ENCODE measurements around the gene ELL2. TPM values are rescaled to one million over a fixed set of nuclear protein-coding genes. Genes with fewer than 3 reads are reported as not detected.

ELL2 gene
- total and polyA plus RNA-seq, 2 of the 13 experiments (the other 11 are each of a cell fraction or from before 2014, with no cell fraction given): 78.9 to 97.1 TPM

- TF ChIP-seq AKNA (CRISPR knock-in tag; IDR thresholded peaks at IDR 0.05; ENCODE audit: borderline replicate concordance) (no peak), FOSL2 (CRISPR knock-in tag; IDR thresholded peaks at IDR 0.05) (0 out of 2 replicates have a peak, but pooled peaks have one; percentile 8), ZNF703 (CRISPR knock-in tag; IDR thresholded peaks at IDR 0.05; ENCODE audit: borderline replicate concordance) (no peak), ZNF530 (CRISPR knock-in tag; IDR thresholded peaks at IDR 0.05; ENCODE audit: low read depth) (no peak), SYNCRIP (IDR thresholded peaks at IDR 0.05; ENCODE audit: insufficient read depth, low read depth, low read length) (no peak), TARDBP (CRISPR knock-in tag; IDR thresholded peaks at IDR 0.05) (peak; percentile 21; the same call in 1 of the 2 replicates), HDAC6 (IDR thresholded peaks at IDR 0.05; ENCODE audit: low read depth, low read length) (no peak), SNRNP70 (IDR thresholded peaks at IDR 0.05; ENCODE audit: low read depth, low read length) (no peak), NCOR1 (IDR thresholded peaks at IDR 0.05; ENCODE audit: borderline replicate concordance, low read length) (peak; percentile 47; the same call in 1 of the 2 replicates), ZNF274 (CRISPR knock-in tag; IDR thresholded peaks at IDR 0.05) (no peak), ZBTB8A (CRISPR knock-in tag; IDR thresholded peaks at IDR 0.05; ENCODE audit: borderline replicate concordance, low read depth) (no peak), MED1 (CRISPR knock-in tag; IDR thresholded peaks at IDR 0.05) (0 out of 2 replicates have a peak, but pooled peaks have one; percentile 36), ZNF253 (CRISPR knock-in tag; IDR thresholded peaks at IDR 0.05; ENCODE audit: borderline replicate concordance) (no peak), IRF9 (CRISPR knock-in tag; IDR thresholded peaks at IDR 0.05; ENCODE audit: borderline replicate concordance) (no peak), ZNF747 (CRISPR knock-in tag; IDR thresholded peaks at IDR 0.05; ENCODE audit: borderline replicate concordance) (no peak)
- TF ChIP-seq, protein P1, sequence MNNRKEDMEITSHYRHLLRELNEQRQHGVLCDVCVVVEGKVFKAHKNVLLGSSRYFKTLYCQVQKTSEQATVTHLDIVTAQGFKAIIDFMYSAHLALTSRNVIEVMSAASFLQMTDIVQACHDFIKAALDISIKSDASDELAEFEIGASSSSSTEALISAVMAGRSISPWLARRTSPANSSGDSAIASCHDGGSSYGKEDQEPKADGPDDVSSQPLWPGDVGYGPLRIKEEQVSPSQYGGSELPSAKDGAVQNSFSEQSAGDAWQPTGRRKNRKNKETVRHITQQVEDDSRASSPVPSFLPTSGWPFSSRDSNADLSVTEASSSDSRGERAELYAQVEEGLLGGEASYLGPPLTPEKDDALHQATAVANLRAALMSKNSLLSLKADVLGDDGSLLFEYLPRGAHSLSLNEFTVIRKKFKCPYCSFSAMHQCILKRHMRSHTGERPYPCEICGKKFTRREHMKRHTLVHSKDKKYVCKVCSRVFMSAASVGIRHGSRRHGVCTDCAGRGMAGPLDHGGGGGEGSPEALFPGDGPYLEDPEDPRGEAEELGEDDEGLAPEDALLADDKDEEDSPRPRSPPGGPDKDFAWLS (CRISPR knock-in tag; IDR thresholded peaks at IDR 0.05; ENCODE audit: borderline replicate concordance): no peak
- TF ChIP-seq, protein P2, sequence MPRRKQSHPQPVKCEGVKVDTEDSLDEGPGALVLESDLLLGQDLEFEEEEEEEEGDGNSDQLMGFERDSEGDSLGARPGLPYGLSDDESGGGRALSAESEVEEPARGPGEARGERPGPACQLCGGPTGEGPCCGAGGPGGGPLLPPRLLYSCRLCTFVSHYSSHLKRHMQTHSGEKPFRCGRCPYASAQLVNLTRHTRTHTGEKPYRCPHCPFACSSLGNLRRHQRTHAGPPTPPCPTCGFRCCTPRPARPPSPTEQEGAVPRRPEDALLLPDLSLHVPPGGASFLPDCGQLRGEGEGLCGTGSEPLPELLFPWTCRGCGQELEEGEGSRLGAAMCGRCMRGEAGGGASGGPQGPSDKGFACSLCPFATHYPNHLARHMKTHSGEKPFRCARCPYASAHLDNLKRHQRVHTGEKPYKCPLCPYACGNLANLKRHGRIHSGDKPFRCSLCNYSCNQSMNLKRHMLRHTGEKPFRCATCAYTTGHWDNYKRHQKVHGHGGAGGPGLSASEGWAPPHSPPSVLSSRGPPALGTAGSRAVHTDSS (CRISPR knock-in tag; conservative IDR thresholded peaks at IDR 0.05): no peak
These were observed 35.5 kb upstream of the ELL2 start (continued) for GRCh38 chr5:95996904-95997723.

All from HepG2 (cell line).